Muscle of back (tissue), 11 donors: ENCODE results near the gene ITGA8. TPM values are rescaled to one million over a fixed set of nuclear protein-coding genes. Genes with fewer than 3 reads are reported as not detected.
"Not testable (repeated sequence)": the region's sequence is repeated elsewhere in the genome, so short reads cannot be mapped to it uniquely, and the experiment has no call there.

ENCODE experiments used
- DNase-seq, 3 donors: peaks; one replicate each; pipeline versions ENCODE4 v3.0.0 to v3.0.0-alpha.2; 2013
- polyA plus RNA-seq, 10 donors: library from polyadenylated mRNA; unstranded; fragments of 120-200 nt; gene quantifications; one replicate each; pipeline ENCODE4 v1.2.1, GENCODE V29; 2013; ENCODE audit not compliant: insufficient read length in 10 of 10

Gene ITGA8
- polyA plus RNA-seq, 10 donors, result 5.8 to 12.2 (median 8.4) TPM

- no peak for DNase-seq
These were observed 23.9 kb downstream of the ITGA8 start for GRCh38 chr10:15695852-15696251.

- DNase-seq, result no peak
These were observed 29.7 kb downstream of the ITGA8 start for GRCh38 chr10:15690031-15690430.

GRCh38 chr10:15684768-15685167 is 35.0 kb downstream of the ITGA8 start:
- no peak for DNase-seq

- DNase-seq, result no peak
These were observed 38.6 kb downstream of the ITGA8 start for GRCh38 chr10:15681076-15681475.

- DNase-seq, result no peak
These were observed 40.9 kb downstream of the ITGA8 start for GRCh38 chr10:15678851-15679250.

GRCh38 chr10:15672469-15672868 is 47.3 kb downstream of the ITGA8 start:
- no peak for DNase-seq

- DNase-seq, result no peak
These were observed 48.8 kb downstream of the ITGA8 start for GRCh38 chr10:15670880-15671279.

- DNase-seq, result no peak
These were observed 58.1 kb downstream of the ITGA8 start for GRCh38 chr10:15661574-15661973.

GRCh38 chr10:15660990-15661389 is 58.7 kb downstream of the ITGA8 start:
- DNase-seq, result no peak

GRCh38 chr10:15658069-15658702 is 61.5 kb downstream of the ITGA8 start:
- no peak for DNase-seq

GRCh38 chr10:15652757-15653156 is 67.0 kb downstream of the ITGA8 start:
- no peak for DNase-seq

- no peak for DNase-seq
These were observed 67.6 kb downstream of the ITGA8 start for GRCh38 chr10:15652117-15652516.

GRCh38 chr10:15651175-15651574 is 68.5 kb downstream of the ITGA8 start:
- DNase-seq, result no peak

- DNase-seq, result peak in 1 of 3 donors; percentile 43
These were observed 77.6 kb downstream of the ITGA8 start for GRCh38 chr10:15642095-15642494.

GRCh38 chr10:15640536-15641085 is 79.1 kb downstream of the ITGA8 start:
- DNase-seq, result no peak

GRCh38 chr10:15636446-15636845 is 83.3 kb downstream of the ITGA8 start:
- no peak for DNase-seq

- DNase-seq, result no peak
These were observed 87.1 kb downstream of the ITGA8 start for GRCh38 chr10:15632456-15633091.

- not testable (repeated sequence) for DNase-seq
These were observed 88.5 kb downstream of the ITGA8 start for GRCh38 chr10:15631205-15631604.

- DNase-seq, result peak in 1 of 3 donors; percentile 26
These were observed 89.4 kb downstream of the ITGA8 start for GRCh38 chr10:15630353-15630752.

- no peak for DNase-seq
These were observed 92.0 kb downstream of the ITGA8 start for GRCh38 chr10:15627617-15628196.

GRCh38 chr10:15626937-15627336 is 92.8 kb downstream of the ITGA8 start:
- no peak for DNase-seq

GRCh38 chr10:15625261-15625660 is 94.5 kb downstream of the ITGA8 start:
- DNase-seq, result no peak
